ENCODE measurements around the gene COMMD9. TPM values are rescaled to one million over a fixed set of nuclear protein-coding genes. Genes with fewer than 3 reads are reported as not detected.

Gene COMMD9
- total and polyA plus RNA-seq, 4 donors = 22.9 to 50.8 (median 28.3) TPM

GRCh38 chr11:36222831-36223635 is 66.2 kb downstream of the COMMD9 start (continued):
- TF ChIP-seq CTCF (IDR thresholded peaks at IDR 0.05; ENCODE audit: low read depth, low read length, missing input control) (no peak), YY1 (IDR thresholded peaks at IDR 0.05) (no peak)

Other genes starting within 250 kb of the COMMD9 start
- gene PRR5L, start 6.9 kb upstream of the COMMD9 start, total RNA-seq = 1 to 10 TPM; 6.6 to 8.5 TPM
- 1 to 10 TPM; 1.2 to 2.4 TPM for gene PRR5L, start 6.9 kb upstream of the COMMD9 start, polyA plus RNA-seq
- 1 to 10 TPM; 5.6 to 7.8 TPM for gene TRAF6, start 220.8 kb upstream of the COMMD9 start, total RNA-seq
- 1 to 10 TPM; 2.4 to 5.0 TPM for gene TRAF6, start 220.8 kb upstream of the COMMD9 start, polyA plus RNA-seq